ENCODE data around the gene ARHGAP26. TPM values are rescaled to one million over a fixed set of nuclear protein-coding genes. Genes with fewer than 3 reads are reported as not detected.
"Not testable (repeated sequence)": the region's sequence is repeated elsewhere in the genome, so short reads cannot be mapped to it uniquely, and the experiment has no call there.

The ARHGAP26 gene
- total RNA-seq, 2 donors from 2014 or later = 31.8 to 39.5 TPM

GRCh38 chr5:143197260-143197656, 427.1 kb downstream of the ARHGAP26 start:
- intact Hi-C loops (cut with DNase I) = no loop called here
- no peak for DNase-seq (ENCODE audit: low spot score)

GRCh38 chr5:143198332-143198731, 428.2 kb downstream of the ARHGAP26 start:
- intact Hi-C loops (cut with DNase I) = no loop called here
- DNase-seq (ENCODE audit: low spot score) = no peak

GRCh38 chr5:143199161-143199560, 429.0 kb downstream of the ARHGAP26 start:
- no peak for DNase-seq (ENCODE audit: low spot score)
- intact Hi-C loops (cut with DNase I) = no loop called here

- no peak for DNase-seq (ENCODE audit: low spot score)
- intact Hi-C loops (cut with DNase I) = no loop called here
These were observed 429.7 kb downstream of the ARHGAP26 start for GRCh38 chr5:143199843-143200242.

GRCh38 chr5:143200781-143201398, 430.7 kb downstream of the ARHGAP26 start:
- intact Hi-C loops (cut with DNase I) = no loop called here
- no peak for DNase-seq (ENCODE audit: low spot score)

- intact Hi-C loops (cut with DNase I) = no loop called here
- no peak for DNase-seq (ENCODE audit: low spot score)
These were observed 431.4 kb downstream of the ARHGAP26 start for GRCh38 chr5:143201589-143201988.

- intact Hi-C loops (cut with DNase I) = not testable (repeated sequence)
These were observed 433.3 kb downstream of the ARHGAP26 start for GRCh38 chr5:143203301-143203956.

GRCh38 chr5:143204474-143205246, 434.5 kb downstream of the ARHGAP26 start:
- intact Hi-C loops (cut with DNase I) = no loop called here
- DNase-seq (ENCODE audit: low spot score) = no peak

More at GRCh38 chr5:143203301-143203956, 433.3 kb downstream of the ARHGAP26 start:
- not testable (repeated sequence) for DNase-seq (ENCODE audit: low spot score)

GRCh38 chr5:143205386-143205785, 435.2 kb downstream of the ARHGAP26 start:
- intact Hi-C loops (cut with DNase I) = no loop called here

GRCh38 chr5:143205883-143206195, 435.7 kb downstream of the ARHGAP26 start:
- intact Hi-C loops (cut with DNase I) = no loop called here
- no peak for DNase-seq (ENCODE audit: low spot score)

More at GRCh38 chr5:143205386-143205785, 435.2 kb downstream of the ARHGAP26 start:
- DNase-seq (ENCODE audit: low spot score) = no peak

- intact Hi-C loops (cut with DNase I) = no loop called here
- DNase-seq (ENCODE audit: low spot score) = no peak
These were observed 436.2 kb downstream of the ARHGAP26 start for GRCh38 chr5:143206196-143207053.

GRCh38 chr5:143207058-143207457, 436.9 kb downstream of the ARHGAP26 start:
- intact Hi-C loops (cut with DNase I) = no loop called here
- no peak for DNase-seq (ENCODE audit: low spot score)

- intact Hi-C loops (cut with DNase I) = no loop called here
- DNase-seq (ENCODE audit: low spot score) = no peak
These were observed 437.6 kb downstream of the ARHGAP26 start for GRCh38 chr5:143207563-143208364.

- DNase-seq (ENCODE audit: low spot score) = no peak
- intact Hi-C loops (cut with DNase I) = no loop called here
These were observed 438.1 kb downstream of the ARHGAP26 start for GRCh38 chr5:143208365-143208641.

- no peak for DNase-seq (ENCODE audit: low spot score)
- intact Hi-C loops (cut with DNase I) = no loop called here
These were observed 438.8 kb downstream of the ARHGAP26 start for GRCh38 chr5:143208781-143209510.

GRCh38 chr5:143209881-143210395, 439.8 kb downstream of the ARHGAP26 start:
- intact Hi-C loops (cut with DNase I) = no loop called here
- DNase-seq (ENCODE audit: low spot score) = no peak

GRCh38 chr5:143210576-143210975, 440.4 kb downstream of the ARHGAP26 start:
- intact Hi-C loops (cut with DNase I) = no loop called here
- DNase-seq (ENCODE audit: low spot score) = no peak

GRCh38 chr5:143212261-143212660, 442.1 kb downstream of the ARHGAP26 start:
- intact Hi-C loops (cut with DNase I) = no loop called here
- no peak for DNase-seq (ENCODE audit: low spot score)

All from posterior vena cava (tissue), 2 donors.